Measurements from ENCODE around the gene MYO5C.

Gene MYO5C

DNA sequence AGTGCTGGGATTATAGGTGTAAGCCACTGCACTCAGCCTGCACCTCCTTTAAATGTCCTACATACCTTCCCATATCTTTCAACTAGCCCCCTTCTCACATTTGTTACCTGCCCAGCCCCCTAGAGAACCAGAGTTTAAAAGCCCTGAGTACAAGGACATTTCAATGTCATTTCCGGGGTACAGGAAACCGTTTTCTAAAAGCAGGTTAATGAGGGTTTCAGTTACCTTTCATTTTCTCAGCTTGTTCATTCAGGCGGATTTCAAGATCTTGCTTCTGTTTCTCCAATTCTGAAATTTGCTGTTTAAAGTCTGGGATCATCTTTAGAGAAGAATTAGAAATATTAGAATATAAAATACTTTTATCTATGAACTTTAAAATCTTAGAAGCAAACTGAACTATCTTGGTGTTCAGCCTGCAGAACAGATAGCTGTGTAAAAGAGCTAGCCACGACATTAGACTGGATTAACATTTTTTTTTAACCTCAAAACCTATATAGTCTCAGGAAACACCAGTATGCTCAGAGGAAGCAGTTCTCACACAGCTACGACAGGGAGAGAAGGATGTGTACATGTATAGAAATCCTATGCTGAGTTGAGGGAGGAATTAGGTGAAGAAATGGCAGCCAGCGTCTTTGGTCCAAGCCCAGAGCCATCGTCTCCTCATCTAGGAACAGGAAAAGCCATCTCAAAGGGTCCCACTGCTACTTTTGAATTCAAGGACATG, 74.5 kb downstream of the MYO5C start:
- no peak for DNase-seq (ENCODE audit: extremely low read depth in 1 of 2, low read depth in 1 of 2)

DNA sequence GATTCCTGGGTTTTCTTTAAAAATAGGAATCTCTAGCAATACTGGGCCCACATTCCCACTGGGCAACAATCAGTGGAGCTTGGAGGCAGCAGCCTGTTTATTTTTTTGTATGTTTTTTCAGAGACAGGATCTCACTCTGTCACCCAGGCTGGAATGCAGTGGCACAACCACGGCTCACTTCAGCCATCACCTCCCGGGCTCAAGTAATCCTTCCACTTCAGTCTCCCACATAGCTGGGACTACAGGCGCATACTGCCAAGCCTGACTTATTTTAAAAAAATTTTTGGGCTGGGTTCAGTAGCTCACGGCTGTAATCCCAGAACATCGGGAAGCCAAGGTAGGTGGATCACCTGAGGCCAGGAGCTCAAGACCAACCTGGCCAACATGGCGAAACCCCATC, 75.4 kb downstream of the MYO5C start:
- DNase-seq (ENCODE audit: extremely low read depth in 1 of 2, low read depth in 1 of 2) = no peak

DNA sequence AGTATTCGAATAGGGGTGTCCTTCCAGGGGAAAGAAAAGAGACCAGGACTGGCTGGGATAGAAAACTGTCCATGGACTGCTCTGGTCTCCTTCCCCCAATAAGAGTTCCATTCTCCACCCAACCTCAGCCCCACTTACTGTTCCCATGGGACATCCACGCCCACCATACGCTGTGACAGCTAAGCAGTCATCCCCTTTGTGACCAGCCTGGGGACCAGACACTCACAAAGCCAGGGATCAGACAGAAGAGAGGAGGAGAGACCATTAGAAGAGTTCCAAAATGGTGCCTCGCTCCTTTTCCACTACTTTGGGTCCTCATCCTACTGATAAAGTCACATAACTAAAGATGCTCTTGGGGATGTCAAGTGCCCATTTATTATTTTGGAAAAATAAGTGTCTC, 76.8 kb downstream of the MYO5C start:
- no peak for DNase-seq (ENCODE audit: extremely low read depth in 1 of 2, low read depth in 1 of 2)

DNA sequence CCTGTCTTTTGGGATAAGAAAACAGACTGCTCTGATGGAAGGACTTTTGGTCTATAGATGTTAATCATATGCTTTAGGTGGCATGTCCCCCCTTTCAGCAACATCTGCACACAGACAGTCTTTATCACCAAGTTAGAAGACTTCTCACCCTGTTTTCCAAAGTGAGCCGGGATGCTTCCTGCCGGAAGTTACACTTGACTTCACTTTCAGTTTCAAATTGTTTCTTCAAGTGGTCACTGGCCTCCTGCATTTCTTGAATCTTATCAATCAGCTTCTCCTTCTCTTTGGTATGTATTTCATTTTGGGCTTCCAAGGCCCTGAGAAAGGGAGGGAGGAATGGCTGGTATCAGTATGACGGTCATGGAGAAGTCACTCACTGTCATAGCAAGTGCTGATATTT, 77.2 kb downstream of the MYO5C start:
- no peak for DNase-seq (ENCODE audit: extremely low read depth in 1 of 2, low read depth in 1 of 2)

DNA sequence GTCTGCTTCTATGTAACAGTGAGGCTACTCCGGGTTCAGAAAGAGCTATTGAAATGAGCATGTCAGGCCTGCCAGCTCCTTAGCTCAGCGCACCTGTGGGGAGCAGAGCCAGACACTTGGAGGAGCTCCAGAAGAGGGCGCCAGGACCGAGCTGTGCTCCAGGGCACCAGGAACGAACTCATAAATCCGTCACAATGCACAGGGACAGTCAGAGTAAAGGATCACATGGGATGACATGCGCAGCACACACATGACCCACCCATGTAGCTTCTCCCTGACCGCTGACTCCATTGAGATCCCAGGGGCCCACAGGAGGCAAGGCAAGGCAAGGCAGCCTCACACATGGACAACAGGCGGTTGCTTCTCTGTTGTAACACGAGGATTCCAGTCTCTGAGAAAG, 78.4 kb downstream of the MYO5C start:
- DNase-seq (ENCODE audit: extremely low read depth in 1 of 2, low read depth in 1 of 2) = no peak

DNA sequence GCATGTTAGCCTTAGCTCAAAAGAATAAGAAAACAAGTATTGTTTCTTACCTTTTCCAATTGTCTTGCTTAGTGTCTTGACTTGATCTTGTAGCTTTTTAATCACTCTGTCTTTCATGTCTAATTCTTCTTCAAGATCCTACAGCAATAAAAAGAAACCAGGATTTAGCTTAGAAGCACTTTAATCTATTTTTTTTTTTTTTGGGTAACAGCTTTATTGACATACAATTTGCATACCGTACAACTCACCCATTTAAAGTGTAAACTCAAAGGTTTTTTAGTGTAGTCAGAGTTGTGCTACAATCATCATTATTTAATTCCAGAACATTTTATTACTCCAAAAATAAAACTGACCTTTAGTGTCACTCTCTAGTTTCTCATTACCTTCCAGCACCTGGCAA, 81.1 kb downstream of the MYO5C start:
- DNase-seq (ENCODE audit: extremely low read depth in 1 of 2, low read depth in 1 of 2) = no peak

DNA sequence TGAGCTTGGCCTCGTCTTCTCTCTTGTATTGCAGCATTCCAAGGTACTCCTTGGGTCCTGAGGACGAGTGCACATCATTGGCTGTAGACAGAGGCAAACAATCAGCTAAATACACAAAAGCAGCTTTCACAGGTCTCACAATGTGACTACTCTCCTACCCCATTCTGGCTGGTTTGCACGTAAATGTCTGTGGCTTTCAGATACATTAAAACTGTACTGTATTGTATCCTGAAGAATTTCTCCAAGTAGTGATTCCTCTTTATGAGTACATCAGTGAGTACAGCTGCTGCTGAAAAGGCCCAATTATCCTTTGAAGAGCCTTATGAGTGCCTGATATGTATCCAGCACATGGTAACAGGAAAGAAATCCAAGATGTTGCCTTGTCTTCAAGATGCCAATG, 82.4 kb downstream of the MYO5C start:
- no peak for DNase-seq (ENCODE audit: extremely low read depth in 1 of 2, low read depth in 1 of 2)

DNA sequence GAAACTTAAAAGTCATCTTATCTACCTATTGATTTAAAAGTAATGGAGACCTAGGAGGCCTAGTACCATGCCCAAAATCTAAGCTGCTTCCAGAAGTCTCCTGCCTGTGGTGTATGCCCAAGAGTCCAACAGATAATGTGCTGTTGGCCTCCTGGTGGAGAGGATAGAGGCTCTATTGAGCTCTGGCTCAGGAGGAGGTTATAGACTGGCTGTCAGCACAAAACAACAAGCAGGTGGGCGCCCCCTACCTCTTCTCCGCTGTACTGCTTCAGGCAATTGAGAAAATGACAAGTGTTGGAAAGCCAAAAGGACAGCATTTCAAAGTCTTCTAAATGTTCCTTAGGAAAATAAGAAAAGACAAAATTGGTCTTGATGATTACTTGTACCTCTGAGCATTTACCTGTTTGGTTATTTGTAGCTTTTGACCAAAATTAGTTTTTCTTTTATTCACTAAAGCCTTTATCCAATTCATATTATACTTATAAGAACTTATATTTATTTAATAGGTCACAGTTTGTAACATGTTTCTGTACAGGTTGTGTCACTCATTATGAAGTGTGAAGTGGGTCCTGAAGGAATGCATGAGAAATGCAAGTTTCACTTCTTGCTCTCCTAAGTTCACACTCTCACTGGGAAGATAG, 87.2 kb downstream of the MYO5C start:
- DNase-seq (ENCODE audit: extremely low read depth in 1 of 2, low read depth in 1 of 2) = peak; percentile 35 to 62

DNA sequence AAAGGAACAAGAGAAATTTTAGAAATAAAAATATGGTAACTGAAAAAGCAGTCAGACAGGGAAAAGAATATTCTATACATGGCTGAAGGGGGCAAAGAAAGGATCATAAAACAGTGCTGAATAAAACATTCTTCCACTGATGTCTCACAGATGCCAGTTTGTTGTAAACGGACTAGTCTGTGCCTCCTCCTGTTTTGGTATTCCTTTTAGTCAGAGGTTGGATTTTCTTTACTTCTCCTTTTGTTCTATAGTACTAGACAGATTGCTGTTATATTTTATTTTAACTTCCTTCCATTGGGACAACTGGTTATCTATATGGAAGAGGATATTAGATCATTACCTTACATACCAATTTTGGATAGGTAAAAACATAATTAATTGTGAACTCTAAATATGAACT, 88.4 kb downstream of the MYO5C start:
- no peak for DNase-seq (ENCODE audit: extremely low read depth in 1 of 2, low read depth in 1 of 2)

DNA sequence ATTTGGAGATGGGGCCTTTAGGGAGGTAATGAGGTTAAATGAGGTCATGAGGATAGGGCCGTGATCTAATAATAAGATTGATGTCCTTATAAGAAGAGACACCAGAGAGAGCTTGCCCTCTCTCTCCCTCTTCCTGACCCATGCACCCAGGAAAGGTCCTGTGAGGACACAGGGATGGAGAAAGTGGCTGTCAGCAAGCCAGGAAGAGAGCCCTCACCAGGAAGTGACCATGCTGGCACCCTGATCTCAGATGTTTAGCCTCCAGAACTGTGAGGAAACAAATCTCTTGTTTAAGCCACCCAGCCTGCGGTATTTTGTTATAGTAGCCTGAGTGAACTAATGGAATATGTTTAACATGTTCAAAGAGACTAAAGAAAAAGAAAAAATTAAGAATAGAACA, 89.2 kb downstream of the MYO5C start:
- no peak for DNase-seq (ENCODE audit: extremely low read depth in 1 of 2, low read depth in 1 of 2)

DNA sequence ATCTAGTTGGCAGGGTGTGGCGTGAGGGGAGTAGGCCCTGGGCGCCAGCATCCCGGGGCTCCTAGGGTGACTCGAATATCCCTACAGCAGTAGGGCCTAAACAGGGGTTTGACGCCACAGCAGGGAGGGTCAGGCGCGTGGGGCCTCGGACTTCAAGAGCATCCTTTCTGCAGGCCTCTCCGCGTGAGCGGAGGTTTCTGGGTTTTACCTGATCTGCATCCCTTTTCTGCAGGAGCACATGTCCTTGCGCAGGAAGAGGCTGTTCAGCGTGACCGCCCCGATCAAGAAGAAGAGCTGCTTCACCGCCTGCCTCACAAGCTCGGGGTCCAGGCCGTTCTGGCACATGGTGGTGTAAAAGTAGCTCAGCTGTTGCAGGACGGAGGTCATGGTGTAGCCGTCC, 90.9 kb downstream of the MYO5C start:
- no peak for DNase-seq (ENCODE audit: extremely low read depth in 1 of 2, low read depth in 1 of 2)

DNA sequence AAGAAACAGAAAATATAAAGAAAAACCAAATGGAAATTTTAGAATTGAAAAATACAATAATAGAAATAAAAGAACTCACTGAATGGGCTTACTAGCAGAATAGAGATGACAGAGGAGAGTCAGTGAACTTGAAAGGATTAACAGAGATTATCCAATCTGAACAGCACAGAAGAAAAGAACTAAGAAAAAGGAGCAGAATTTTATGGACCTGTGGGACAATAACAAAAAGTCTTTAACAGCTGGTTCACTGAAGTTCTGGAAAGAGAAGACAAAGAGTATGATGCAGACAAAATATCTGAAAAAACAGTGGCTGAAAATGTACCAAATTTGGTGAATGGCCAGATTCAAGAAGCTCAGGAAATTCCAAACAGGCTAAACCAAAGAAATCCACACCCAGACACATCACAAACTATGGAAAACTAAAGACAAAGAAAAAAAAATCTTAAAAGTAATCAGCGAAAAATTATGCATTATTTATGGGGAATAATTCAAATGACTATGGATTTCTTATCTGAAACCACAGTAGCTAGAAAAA, 94.7 kb downstream of the MYO5C start:
- DNase-seq (ENCODE audit: extremely low read depth in 1 of 2, low read depth in 1 of 2) = no peak

DNA sequence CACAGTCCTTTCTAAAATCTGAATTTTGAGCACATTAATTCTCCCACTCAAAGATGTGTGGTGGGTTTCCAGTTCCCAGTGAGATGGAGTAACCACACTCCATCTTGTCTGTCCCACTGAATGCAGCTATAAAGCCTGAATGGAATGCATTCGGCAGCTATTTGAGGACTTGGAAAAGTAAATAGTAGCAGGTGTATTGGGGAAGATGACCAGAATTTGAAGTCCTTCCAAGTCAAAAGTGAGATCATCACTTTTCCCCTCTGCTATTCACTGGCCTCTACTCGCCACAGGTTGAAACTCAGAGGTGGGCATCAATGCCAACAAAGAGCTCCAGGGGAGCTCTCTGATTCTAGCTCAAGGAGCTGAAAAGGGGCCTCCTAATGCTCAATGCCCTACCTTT, 96.3 kb downstream of the MYO5C start:
- no peak for DNase-seq (ENCODE audit: extremely low read depth in 1 of 2, low read depth in 1 of 2)

DNA sequence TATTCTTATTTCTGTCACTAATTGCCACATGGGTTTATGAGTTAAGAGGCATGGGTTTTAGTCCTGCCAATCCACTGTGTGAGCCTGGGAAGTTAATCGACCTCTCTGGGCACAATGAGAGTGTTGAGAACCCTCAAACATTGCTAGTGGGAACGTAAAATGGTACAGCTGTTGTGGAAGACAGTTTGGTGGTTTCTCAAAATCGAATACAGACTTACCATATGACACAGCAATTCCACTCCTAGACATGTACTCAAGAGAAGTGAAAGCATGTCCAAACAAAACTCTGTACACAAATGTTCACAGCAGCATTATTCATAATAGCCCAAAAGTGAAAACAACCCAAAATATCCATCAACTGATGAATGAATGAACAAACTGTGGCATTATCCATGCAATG, 98.7 kb downstream of the MYO5C start:
- no peak for DNase-seq (ENCODE audit: extremely low read depth in 1 of 2, low read depth in 1 of 2)

DNA sequence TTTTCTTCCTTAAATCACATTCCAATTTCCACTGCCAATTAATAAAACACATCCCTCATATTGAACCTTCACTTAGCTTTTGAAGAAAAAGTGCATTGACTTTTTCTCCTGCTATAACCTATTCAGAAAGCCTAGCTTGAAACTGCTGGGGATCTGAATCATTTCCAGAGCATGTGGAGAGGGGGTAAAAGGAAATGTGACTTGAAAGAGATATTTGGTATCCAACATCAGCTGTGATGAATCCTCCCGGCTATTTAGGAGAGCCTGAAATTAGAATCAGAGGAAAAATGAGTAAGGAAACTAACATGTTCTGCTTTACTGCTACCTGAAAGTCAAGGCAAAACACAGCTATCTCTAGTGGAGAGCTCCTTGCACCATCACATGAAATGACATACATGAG, 101.8 kb downstream of the MYO5C start:
- DNase-seq (ENCODE audit: extremely low read depth in 1 of 2, low read depth in 1 of 2) = no peak

DNA sequence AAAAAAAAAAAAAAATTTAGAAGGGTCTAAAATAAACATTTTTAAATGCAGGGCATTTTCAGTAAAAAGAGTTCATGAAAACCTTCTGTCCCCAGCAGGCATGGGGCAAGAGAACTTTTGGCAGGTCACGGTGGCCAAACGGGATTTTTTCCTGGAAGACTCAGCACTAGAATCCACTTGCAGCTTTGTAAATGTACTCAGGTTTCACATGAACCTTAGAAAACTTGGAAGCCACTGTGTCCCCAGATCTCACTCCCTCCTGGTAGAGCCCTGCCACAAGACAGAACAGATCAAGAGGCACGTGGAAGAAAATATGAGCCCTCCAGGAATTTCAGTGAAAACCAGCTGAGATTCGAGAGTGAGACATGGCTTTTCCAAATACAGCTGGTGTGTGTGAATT, 102.3 kb downstream of the MYO5C start:
- no peak for DNase-seq (ENCODE audit: extremely low read depth in 1 of 2, low read depth in 1 of 2)

DNA sequence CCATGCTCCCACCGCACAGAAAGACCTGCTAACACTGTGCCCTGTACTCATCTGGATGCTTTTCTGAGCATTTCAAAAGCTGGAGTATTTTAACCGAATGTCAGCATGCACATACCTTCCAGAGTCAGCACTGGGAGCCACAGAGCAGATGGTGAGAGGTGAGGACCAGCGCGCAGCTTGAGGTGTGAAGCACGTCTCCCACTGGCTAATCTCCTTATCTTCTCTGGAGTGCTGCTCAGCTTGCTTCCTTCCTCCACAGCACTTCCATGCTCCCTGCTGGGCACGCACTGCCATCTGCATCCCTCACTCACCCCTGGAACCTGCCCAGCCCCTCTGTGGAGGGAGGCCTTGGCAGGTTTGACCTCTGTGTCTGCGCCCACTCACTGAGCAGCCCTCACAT, 104.4 kb downstream of the MYO5C start, which contains the start of gene GNB5:
TSS of gene GNB5 (minus strand) at position 186 of the 400 bp plus-strand sequence. CDS start 6,716 bp downstream, outside the sequence.
- DNase-seq (ENCODE audit: extremely low read depth in 1 of 2, low read depth in 1 of 2) = no peak

DNA sequence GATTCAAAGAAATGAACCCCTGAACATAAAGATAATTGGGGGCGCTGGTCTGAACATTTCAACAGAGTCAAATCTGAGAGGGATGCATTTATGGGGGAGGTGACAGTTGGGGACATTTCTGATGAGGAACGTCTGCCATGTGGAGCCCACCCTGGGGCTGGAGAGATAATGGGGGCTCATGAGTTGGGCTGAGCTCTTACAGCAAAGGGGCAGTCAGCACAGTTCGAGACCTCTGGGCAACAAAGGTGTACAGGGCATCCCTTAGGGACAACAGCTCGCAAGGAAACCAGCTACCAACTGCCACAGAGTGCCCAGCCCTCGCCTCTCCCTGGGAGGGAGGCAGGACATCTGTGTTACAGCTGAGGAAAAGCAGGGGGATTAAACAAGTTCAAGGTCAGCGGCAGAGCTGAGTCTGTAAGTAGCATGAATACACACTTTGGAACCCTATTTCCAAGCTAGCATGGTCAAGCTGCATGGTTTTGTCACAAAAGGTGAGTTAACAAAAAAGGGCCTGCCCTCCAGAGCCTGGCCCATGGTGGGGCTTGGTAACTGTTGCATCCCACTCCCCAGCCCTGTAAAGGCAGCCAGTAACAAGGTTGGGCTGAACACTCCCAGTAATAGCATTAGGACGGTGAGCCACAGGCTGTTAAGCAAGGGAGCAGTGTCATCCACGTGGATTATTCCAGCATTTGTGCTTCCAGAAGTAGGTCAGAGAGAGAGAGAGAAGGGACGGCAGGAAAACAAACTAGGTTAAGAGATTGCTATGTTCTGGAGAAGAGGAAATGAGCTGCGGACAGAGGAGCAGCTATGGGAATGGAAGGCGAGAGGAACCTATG, 108.7 kb downstream of the MYO5C start:
- DNase-seq (ENCODE audit: extremely low read depth in 1 of 2, low read depth in 1 of 2) = no peak

DNA sequence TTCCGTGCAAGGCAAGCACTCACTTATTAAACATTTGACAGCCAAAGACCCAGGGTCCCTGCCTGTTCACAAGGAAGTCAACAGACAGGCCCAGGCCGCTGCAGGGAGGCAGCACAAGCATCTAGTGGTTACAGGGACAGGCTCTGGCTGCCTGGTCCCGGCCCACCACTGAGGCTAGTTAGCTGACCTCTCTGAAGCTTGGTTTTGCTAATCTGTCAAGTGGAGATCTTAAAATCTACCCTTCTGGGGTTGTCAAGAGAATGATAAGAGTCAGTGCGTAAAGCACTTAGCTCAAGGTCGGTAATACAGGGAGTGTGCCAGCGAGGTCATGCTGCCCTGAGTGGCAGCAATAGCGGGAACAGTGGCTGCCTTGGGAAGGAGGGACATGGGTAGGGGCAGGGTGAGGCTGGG, 110.4 kb downstream of the MYO5C start:
- no peak for DNase-seq (ENCODE audit: extremely low read depth in 1 of 2, low read depth in 1 of 2)

DNA sequence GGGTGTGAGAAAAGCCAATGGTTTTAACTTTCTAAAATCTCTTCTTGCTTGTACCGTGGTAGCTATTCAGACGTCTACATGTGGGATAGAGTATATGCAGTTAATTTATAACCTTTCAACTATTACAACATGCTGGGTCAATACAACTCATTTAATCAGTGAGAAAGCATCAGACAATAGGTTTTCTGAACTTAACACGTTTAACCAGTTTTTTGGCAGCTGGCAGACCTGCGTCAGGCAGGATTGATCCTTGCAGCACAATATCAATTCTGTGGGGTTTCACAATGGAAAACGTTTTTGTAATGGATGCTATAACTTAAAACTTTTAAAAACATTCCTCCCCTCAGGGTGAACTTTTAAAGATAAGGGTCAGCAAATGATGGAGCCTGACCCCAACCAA, 110.9 kb downstream of the MYO5C start:
- DNase-seq (ENCODE audit: extremely low read depth in 1 of 2, low read depth in 1 of 2) = no peak

DNA sequence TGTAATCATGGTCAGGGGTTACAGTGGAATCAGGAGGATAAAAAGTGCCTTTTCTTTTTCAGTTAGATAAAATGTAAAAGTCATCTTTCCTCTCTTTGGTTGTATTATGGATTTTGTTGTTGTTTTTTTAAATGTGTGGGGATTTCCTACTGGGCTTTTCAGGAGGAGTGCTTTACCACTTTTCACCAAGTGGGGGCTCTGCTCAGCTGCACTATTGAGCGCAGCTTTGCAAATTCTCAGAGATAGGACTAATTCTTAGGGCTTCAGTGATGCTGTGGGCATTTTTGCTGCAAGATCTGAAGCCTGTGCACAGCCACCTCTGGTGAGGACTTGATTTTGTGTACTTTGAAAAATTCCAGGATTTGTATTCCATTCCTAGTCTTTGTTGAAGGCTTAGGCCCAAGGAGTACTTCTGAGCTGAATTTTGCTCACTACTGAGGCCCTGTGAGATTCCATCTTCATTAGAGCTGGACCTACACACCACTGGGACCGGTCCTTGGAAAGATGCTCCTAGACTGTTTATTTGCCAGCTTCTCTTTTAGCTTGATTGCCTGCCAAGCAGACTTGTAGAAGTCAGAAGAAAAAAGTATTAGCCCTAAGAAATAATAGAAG, 111.9 kb downstream of the MYO5C start:
- DNase-seq (ENCODE audit: extremely low read depth in 1 of 2, low read depth in 1 of 2) = no peak
